ENCODE measurements around the gene DNMT3L. TPM values are rescaled to one million over a fixed set of nuclear protein-coding genes. Genes with fewer than 3 reads are reported as not detected.
"Not testable (repeated sequence)": the region's sequence is repeated elsewhere in the genome, so short reads cannot be mapped to it uniquely, and the experiment has no call there.

Gene DNMT3L
- total RNA-seq, 1 donor from 2014 or later, result not detected

GRCh38 chr21:44283948-44284347 lies 22.3 kb upstream of the DNMT3L start:
- ATAC-seq (no peak), DNase-seq (ENCODE audit: missing footprints) (peak; percentile 35)
- intact Hi-C loops (cut with DNase I), result no loop called here

DNA sequence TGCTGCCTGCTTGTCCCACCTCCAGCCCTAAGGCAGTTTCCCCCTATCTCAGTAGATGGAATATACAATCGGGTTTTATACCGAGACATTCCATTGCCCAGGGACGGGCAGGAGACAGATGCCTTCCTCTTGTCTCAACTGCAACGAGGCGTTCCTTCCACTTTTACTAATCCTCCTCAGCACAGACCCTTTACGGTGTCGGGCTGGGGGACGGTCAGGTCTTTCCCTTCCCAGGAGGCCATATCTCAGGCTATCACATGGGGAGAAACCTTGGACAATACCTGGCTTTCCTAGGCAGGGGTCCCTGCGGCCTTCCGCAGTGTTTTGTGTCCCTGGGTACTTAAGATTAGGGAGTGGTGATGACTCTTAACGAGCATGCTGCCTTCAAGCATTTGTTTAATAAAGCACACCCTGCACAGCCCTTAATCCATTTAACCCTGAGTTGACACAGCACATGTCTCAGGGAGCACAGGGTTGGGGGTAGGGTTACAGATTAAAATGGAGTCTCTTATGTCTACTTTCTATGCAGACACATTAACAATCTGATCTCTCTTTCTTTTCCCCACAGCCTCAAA lies 21.6 kb upstream of the DNMT3L start:
- intact Hi-C loops (cut with DNase I); ATAC-seq: not testable (repeated sequence)
- peak; percentile 18 for DNase-seq (ENCODE audit: missing footprints)

DNA sequence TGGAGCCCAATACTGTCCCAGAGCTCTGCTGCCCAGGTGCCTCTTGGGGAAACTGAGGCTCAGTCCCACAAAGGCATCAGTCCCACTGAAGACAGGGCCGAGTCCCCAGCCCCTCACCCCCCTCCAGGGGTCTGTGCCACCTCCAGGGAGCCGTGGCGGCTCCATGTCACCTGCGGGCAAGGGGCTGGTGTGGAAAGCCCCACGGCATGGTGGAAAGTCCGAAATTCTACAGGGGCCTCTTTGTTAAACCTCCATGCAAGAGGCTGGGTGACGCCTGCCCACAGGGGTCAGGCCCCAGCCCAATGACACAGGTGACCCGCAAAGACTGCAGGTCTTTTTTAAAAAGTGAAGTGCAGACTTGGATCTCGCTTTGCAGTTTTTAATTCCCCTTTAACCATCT lies 20.7 kb upstream of the DNMT3L start:
- no peak for DNase-seq (ENCODE audit: missing footprints)
- ATAC-seq, result no peak
- intact Hi-C loops (cut with DNase I), result no loop called here

DNA sequence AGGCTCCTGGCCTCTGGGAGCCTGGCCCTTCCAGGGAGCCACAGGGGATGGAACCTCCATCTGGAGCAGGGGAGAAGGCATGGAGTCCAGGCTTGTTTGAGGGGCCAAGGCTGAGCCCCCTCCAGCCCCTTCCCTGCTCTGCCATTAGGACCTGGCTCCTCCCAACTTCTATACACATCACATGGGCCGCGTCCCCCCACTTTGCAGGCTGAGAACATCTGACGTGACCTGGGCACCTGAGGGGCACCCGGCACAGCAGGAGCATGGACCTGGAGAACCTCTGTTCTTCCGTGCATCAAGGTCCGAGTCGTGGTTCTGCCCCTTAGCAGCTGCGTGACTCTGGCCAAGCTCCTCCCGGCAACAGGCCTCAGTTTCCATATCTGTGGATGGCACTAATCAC lies 20.1 kb upstream of the DNMT3L start:
- DNase-seq (ENCODE audit: missing footprints), result peak; percentile 60
- no peak for ATAC-seq
- intact Hi-C loops (cut with DNase I), result no loop called here

GRCh38 chr21:44279354-44280260 lies 17.9 kb upstream of the DNMT3L start:
- no peak for ATAC-seq
- peak; percentile 25 for DNase-seq (ENCODE audit: missing footprints)
- intact Hi-C loops (cut with DNase I), result no loop called here

DNA sequence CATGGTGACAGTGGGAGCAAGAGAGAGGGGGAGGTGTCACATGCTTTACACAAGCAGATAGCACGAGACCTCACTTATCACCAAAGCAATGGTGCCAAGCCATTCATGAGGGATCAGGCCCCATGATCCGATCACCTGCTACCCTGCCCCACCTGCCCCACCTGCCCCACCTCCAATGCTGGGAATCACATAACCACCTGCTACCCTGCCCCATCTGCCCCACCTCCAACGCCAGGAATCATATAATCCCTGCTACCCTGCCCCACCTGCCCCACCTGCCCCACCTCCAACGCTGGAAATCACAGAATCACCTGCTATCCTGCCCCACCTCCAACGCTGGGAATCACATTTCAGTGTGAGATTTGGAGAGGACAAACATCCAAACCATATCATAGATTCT lies 13.3 kb upstream of the DNMT3L start:
- intact Hi-C loops (cut with DNase I), result no loop called here
- ATAC-seq, result no peak
- DNase-seq (ENCODE audit: missing footprints), result no peak

GRCh38 chr21:44273046-44273445 lies 11.3 kb upstream of the DNMT3L start:
- intact Hi-C loops (cut with DNase I), result no loop called here
- ATAC-seq (no peak), DNase-seq (ENCODE audit: missing footprints) (peak; percentile 39)

- DNase-seq (ENCODE audit: missing footprints) (peak; percentile 34), ATAC-seq (no peak)
- intact Hi-C loops (cut with DNase I), result no loop called here
Measured at GRCh38 chr21:44272284-44272858, 10.7 kb upstream of the DNMT3L start.

- ATAC-seq, result peak; percentile 10
- intact Hi-C loops (cut with DNase I), result no loop called here
- no peak for DNase-seq (ENCODE audit: missing footprints)
Measured at GRCh38 chr21:44271558-44272283, 10.0 kb upstream of the DNMT3L start.

GRCh38 chr21:44269090-44269489 lies 7.4 kb upstream of the DNMT3L start:
- DNase-seq (ENCODE audit: missing footprints), result no peak
- intact Hi-C loops (cut with DNase I), result no loop called here
- ATAC-seq, result no peak

DNA sequence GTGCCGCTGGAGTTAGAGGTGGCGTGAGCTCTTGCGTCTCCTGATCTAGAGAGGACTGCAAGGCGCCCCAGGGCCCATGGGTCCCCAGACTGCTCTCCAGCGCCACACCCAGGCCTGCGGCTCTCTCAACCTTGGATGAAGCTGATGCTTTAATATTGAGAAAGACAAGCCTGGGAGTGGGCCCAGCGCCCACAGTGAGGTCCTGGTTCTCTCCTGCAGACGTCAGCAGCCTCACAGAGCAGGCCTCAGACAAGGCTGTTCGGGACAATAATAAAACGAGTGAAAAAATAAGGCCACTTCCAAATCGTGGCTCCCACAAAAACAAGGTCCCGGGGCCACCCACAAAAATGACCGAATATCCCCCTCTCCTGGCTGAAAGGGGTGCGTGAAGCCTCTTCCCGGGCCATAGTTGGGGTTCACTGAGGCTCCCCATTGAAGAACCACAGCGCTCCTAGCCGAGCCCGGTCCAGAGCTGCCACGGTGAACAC lies 6.0 kb upstream of the DNMT3L start:
- ATAC-seq, result peak; percentile 57
- intact Hi-C loops (cut with DNase I), result no loop called here
- peak; percentile 65 for DNase-seq (ENCODE audit: missing footprints)

- no peak for DNase-seq (ENCODE audit: missing footprints)
- ATAC-seq, result no peak
- intact Hi-C loops (cut with DNase I), result no loop called here
Measured at GRCh38 chr21:44265734-44266270, 4.1 kb upstream of the DNMT3L start.

DNA sequence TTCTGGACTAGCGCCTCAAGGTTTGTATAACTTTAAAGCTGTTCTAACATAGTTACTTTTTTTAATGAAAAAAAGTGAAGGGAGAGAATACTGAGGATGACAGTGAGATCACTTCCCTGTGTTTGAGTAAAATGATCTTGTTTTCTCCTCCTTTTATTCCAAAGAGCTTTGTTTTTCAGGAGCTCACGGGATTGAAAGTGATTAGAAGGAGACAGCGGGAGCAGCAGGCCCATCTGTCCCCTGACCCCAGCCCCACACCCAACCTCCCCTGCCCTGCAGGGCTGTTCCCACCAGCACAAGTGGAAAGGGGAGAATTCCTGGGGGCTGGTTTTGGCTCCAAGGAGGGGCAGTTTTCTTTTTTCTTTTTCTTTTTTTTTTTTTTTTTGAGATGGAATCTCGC lies 2.1 kb upstream of the DNMT3L start:
- intact Hi-C loops (cut with DNase I), result no loop called here
- ATAC-seq, result no peak
- no peak for DNase-seq (ENCODE audit: missing footprints)

DNA sequence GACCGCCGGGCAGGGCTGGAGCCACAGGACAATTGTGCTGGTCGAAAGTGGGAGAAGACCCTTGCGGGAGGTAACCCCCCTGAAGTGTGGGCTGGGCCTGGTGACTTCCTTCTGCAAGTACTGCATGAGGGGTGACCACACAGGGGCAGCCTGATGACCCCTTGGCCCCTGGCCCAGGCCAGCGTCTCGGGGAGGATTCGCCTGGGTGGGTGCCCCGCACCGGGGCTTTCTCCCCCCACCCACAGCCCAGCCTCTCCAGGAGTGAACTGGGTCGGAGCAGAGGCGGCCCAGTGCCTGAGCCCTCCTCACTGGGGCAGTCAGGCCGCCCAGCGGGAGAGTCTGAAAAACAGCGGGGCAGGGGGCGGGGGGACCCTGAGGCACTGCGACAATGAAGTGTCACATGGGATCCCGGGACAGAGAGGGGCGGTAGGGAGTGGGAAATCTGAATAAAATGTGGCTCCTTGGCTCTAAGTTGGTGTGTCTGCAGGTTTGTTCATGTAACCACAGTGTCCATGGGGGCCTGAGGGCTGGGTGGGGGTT lies 1.6 kb upstream of the DNMT3L start:
- ATAC-seq (no peak), DNase-seq (ENCODE audit: missing footprints) (peak; percentile 60)
- intact Hi-C loops (cut with DNase I), result no loop called here

GRCh38 chr21:44262338-44263056 lies 800 bp upstream of the DNMT3L start:
- no peak for ATAC-seq
- no peak for DNase-seq (ENCODE audit: missing footprints)
- intact Hi-C loops (cut with DNase I), result no loop called here

DNA sequence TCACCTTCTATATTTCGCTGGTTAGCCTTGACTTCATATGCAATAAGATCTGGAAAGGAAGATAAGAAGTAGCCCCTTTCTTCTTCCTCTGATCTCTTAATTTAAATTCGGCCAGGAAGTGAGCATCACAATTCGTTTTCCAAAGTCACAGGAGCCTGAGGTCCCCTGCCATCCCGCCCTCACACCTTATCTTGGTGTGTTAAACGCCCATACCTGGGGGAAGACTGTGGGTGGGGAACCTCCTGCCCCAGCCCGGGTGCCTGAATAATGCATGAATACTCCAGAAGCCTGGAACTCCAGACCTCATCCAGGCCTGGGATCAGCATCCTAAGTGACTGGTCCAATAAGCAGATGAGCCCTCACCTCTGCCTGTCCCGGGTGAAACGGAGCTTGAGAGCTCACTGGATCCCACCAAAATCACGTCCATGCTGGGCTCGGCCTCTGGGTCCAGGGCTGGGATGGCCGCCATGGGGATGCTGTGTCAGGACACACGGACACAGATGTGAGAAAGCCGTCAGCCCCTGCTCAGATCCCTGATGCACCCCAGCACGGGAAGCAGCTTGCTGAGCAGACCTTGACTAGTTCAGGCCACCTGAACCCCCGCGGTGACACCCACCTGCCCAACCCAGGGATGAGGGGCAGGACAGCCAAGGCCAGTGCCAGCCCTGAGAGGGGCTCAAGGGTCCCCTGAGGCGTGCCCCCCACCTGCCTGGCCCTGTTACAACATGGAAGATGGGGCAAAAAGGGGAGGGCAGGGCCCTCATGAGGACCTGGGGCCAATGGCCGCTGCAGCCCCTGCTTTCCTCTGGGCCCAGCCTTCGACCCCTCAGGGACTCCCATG lies 686 bp downstream of the DNMT3L start:
- DNase-seq (ENCODE audit: missing footprints), result no peak
- no peak for ATAC-seq
- intact Hi-C loops (cut with DNase I), result no loop called here

GRCh38 chr21:44260066-44260465 lies 1.6 kb downstream of the DNMT3L start:
- ATAC-seq, result no peak
- intact Hi-C loops (cut with DNase I), result no loop called here
- no peak for DNase-seq (ENCODE audit: missing footprints)

All from Right ventricle myocardium inferior (tissue), 1 donor.